Stimulated activated CD4-positive, alpha-beta T cell treated with anti-CD3 and anti-CD28 coated beads, Interleukin-4, amount 100 ng/mL, for 24 hours (primary cell): ENCODE data around the gene PVRIG.
A peak's percentile ranks its signal among the peaks of the same experiment; 100 is the strongest.
"Not testable (repeated sequence)": the region's sequence is repeated elsewhere in the genome, so short reads cannot be mapped to it uniquely, and the experiment has no call there.

Experiments
- DNase-seq: peaks from one replicate; pipeline ENCODE4 v3.0.0-alpha.2; 2020

The PVRIG gene

GRCh38 chr7:100195901-100196322 lies 23.8 kb upstream of the PVRIG start:
- DNase-seq: not testable (repeated sequence)

- no peak for DNase-seq
Observed at GRCh38 chr7:100198266-100198665, 21.5 kb upstream of the PVRIG start.

- DNase-seq: no peak
Observed at GRCh38 chr7:100200693-100201092, 19.1 kb upstream of the PVRIG start.

- DNase-seq: no peak
Observed at GRCh38 chr7:100204454-100204853, 15.3 kb upstream of the PVRIG start.

- DNase-seq: peak; percentile 37
Observed at GRCh38 chr7:100208911-100209408, 10.8 kb upstream of the PVRIG start.

- DNase-seq: no peak
Observed at GRCh38 chr7:100209493-100209892, 10.3 kb upstream of the PVRIG start.

- no peak for DNase-seq
Observed at GRCh38 chr7:100210805-100211204, 8.9 kb upstream of the PVRIG start.

- peak; percentile 35 for DNase-seq
Observed at GRCh38 chr7:100211342-100211780, 8.4 kb upstream of the PVRIG start.

- DNase-seq: no peak
Observed at GRCh38 chr7:100212631-100213286, 7.0 kb upstream of the PVRIG start.

GRCh38 chr7:100213672-100214071 lies 6.1 kb upstream of the PVRIG start:
- no peak for DNase-seq

GRCh38 chr7:100214356-100214755 lies 5.4 kb upstream of the PVRIG start:
- DNase-seq: not testable (repeated sequence)

- no peak for DNase-seq
Observed at GRCh38 chr7:100215895-100216294, 3.9 kb upstream of the PVRIG start.

GRCh38 chr7:100217934-100218333 lies 1.8 kb upstream of the PVRIG start:
- peak; percentile 89 for DNase-seq

GRCh38 chr7:100219271-100219737 lies 445 bp upstream of the PVRIG start:
- peak; percentile 34 for DNase-seq

- no peak for DNase-seq
Observed at GRCh38 chr7:100220586-100221230, 959 bp downstream of the PVRIG start.

GRCh38 chr7:100221231-100221718 lies 1.5 kb downstream of the PVRIG start:
- peak; percentile 82 for DNase-seq

- peak; percentile 35 for DNase-seq
Observed at GRCh38 chr7:100221767-100222444, 2.2 kb downstream of the PVRIG start.

- no peak for DNase-seq
Observed at GRCh38 chr7:100222445-100223132, 2.8 kb downstream of the PVRIG start.

- DNase-seq: not testable (repeated sequence)
Observed at GRCh38 chr7:100223376-100223927, 3.7 kb downstream of the PVRIG start.

- DNase-seq: not testable (repeated sequence)
Observed at GRCh38 chr7:100224891-100225290, 5.1 kb downstream of the PVRIG start.

GRCh38 chr7:100234660-100235317 lies 15.0 kb downstream of the PVRIG start:
- not testable (repeated sequence) for DNase-seq

GRCh38 chr7:100239975-100240374 lies 20.2 kb downstream of the PVRIG start:
- not testable (repeated sequence) for DNase-seq
